GM18870 (cell line): ENCODE results near the gene OMA1.
"Not testable (repeated sequence)": the region's sequence is repeated elsewhere in the genome, so short reads cannot be mapped to it uniquely, and the experiment has no call there.

ENCODE experiments used
- ATAC-seq: cut with Tn5 transposase; IDR thresholded peaks from one replicate; pipeline ENCODE4 v1.9.1; 2021; ENCODE audit warnings: moderate library complexity; ENCODE audit not compliant: unreplicated experiment

The OMA1 gene

DNA sequence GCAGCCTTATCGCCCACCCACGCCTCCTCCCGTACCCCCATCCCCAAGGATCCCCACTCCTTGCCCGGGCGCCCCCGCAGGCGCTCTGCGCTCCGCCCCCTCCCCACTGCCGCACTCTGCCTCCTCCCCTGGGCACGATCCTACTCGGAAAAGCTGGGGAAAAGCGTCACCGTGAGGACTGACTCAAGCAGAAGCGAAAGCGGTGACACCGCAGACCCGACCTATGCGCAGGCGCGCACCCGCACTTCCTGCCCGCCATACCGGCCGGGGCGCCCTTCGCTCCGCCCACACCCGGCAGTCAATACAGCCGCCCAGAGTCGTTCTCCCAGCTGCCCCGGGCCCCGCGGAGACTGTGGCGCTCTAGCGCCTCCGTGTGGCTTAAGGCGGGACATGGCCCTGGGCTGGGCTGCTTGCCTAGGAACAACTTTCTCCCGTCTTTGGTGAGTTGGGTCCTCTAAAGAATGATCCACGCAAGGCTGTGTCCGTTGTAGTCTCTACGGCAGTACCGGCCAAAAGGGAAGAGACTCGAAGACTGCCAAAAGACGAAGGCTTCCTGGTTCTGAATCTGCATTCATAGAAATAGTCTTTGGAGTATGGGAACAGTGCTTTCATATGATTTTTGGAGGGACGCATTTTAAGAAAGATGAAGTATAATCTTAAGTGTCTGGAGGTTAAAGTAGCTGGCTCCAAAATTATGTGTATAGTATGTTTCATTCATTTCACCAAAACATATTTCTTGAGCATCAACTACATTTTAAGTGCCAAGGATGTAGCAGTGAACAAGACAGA lies at the start of gene OMA1:
OMA1 (minus strand) TSS at position 207 of the 789 bp plus-strand sequence. CDS start 7,432 bp downstream, outside the sequence.
- peak; percentile 93 for ATAC-seq

DNA sequence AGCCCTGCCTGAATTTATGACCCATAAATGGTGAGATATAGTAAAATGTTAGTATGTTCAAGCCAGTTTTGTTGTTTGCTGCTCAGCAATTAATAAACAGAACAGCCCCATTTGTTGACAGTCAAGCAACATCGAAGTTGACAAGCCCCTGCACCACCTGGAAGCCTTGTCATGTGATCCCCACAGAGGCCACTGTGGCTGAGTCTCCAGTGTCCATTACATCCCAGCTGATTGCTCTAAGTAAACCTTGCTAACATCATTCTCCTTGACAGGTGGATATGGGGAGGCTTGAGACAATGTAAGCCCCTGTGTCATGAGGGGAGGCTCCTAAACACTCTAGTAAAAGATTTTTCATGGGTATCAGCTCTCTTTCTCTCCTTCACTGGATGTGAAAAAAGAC lies 48.0 kb upstream of the OMA1 start:
- ATAC-seq = no peak

DNA sequence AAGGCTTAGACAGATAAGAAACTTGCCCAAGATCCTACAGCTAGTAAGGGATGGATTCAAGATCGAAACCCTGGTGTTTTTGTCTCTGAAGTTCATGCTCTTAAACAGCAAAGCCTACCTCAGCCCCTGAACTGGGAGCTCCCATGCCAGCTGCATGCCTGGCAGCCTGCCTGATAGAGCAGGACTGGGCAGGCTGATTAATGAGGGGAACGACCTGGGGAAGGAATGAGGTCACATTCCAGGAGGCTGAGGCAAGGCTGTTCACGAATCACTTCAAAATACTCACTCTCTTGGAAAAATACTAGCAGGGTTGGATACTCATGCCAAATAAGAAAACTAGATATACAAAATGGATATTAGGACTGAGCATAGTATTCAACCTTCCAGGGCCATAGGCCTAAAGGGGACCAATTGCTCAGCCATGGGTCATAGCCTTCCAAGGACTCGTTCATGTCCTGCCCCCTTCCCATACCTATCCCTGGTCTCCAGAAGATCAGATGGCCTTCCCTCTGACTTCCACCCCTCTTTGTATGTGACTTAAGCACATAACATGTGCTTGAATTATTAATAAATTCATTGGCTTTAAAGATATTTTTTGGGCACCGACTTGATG lies 46.1 kb upstream of the OMA1 start:
- ATAC-seq = no peak

DNA sequence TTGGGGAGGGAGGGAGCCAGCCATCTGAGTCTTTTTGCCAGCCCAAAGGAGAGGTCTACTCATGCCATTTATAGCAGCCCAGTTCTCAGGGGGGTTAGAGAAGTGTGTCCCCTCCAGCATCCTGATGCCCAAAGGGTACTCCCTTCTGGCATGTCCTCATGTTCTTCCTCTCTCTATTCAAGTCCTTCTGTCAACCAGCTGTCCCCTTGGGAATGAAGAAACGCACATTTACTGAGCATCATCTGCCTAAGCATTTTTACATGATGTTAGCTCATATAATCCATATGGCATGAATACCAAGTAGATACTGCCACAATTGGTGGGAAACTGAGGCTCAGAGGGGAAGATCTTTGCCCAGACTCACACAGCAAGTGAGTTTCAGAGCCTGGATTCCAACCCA lies 45.3 kb upstream of the OMA1 start:
- no peak for ATAC-seq

DNA sequence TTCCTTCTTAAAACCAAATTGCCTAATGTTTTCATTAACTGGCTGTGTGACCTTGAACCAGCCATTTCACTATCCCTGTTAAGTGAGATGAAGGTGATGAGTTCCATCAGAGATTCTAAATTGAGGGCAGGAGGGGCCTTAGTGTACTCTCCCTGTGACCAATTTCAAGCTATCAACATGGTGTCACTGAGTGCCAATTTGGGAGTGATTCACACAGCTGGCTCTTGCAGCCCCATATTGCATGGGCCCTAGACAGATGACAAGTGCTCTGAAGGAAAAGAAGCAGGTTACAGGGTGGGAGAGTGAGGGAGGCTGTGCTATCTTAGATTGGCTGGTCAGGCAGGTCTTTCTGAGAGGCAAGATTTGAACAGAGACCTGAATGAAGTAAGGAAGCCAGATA lies 43.5 kb upstream of the OMA1 start:
- no peak for ATAC-seq

DNA sequence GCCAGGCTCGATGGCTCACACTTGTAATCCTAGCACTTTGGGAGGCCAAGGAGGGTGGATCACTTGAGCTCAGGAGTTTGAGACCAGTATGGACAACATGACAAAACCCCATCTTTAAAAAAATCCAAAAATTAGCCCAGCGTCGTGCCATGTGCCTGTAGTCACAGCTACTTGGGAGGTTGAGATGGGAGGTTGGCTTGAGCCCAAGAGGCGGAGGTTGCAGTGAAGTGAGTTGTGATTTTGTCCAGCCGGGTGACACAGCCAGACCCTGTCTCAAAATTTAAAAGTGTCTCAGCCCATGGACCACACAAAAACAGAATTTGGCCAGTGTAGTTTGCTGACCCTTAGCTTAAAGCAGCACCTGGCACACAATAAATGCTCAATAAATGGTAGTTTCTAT lies 41.9 kb upstream of the OMA1 start:
- no peak for ATAC-seq

DNA sequence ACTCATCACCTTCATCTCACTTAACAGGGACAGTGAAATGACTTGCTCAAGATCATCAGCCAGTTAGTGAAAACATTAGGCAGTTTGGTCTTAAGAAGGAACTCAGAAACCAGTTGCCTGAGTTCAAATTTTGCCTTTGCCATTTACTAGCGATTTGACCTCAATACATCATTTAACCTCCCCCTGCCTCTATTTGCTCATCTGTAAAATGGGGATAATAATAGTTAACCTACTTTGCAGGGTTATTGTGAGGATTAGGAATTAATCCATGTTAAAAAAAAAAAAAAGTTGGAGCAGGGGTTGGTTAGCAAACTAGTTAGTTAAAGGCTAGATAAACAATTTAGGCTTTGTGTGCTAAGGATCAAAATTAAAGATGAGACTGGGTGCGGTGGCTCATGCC lies 41.1 kb upstream of the OMA1 start:
- no peak for ATAC-seq

DNA sequence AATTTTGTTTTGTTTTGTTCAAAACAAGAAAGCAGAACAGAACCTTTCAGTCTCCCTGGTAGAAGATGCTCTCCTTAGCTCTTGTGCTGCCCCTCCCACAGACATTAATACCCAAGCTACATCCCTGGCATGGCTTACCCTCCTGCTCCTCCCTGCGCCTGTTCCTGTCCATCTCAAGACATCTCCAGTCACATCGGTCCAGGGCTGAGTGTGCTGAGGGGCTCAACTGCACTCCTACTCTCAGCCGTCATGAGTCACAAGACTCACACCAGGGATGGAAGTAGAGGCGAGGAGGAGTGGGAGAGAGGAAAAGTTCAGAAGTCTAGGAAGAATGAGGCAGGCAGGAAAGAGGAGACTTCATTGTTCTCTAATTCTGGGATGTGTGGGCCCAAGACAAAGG lies 39.7 kb upstream of the OMA1 start:
- no peak for ATAC-seq

DNA sequence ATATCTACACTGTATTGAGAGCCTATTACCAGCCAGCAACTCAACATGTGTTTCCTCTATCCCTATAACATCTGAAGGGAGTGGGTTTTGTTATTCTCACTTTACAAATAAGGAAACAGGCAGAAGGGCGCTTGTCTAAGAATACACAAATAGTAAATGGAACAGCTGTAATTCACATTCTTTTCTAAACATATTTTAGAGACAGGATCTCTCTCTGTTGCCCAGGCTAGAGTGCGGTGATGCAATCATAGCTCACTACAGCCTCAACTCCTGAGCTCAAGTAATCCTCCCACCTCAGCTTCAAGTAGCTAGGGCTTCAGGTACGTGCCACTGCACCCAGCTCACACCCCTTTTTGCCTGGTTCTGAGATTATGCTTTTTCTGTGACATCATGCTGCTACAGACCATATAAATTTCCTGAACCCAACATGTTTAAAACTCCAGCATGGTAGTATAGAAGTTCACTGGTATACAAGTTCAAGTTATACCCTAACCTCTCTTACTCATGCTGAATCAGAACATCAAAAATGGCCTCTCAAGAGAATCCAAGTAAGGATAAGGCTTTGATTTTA lies 39.1 kb upstream of the OMA1 start:
- ATAC-seq = no peak

DNA sequence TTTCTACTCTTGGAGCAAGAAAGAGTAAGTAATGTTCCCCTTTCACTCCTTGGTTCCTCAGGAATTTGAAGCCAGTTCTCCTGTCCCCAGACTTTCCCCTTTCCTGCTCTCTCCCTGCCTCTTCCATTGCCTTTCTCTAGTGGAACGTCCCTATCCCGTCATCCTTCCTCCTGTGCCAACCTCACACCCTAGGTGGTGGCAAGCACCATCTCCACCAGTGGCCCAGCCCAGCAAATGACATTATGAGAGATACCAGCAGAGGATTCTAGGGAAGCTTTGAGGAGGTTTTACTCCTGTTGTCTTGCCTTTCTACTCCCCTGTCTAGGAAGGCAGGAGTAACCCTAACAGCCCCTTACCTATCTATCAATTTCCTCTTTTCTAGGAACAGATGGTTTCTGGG lies 38.6 kb upstream of the OMA1 start:
- ATAC-seq = no peak

DNA sequence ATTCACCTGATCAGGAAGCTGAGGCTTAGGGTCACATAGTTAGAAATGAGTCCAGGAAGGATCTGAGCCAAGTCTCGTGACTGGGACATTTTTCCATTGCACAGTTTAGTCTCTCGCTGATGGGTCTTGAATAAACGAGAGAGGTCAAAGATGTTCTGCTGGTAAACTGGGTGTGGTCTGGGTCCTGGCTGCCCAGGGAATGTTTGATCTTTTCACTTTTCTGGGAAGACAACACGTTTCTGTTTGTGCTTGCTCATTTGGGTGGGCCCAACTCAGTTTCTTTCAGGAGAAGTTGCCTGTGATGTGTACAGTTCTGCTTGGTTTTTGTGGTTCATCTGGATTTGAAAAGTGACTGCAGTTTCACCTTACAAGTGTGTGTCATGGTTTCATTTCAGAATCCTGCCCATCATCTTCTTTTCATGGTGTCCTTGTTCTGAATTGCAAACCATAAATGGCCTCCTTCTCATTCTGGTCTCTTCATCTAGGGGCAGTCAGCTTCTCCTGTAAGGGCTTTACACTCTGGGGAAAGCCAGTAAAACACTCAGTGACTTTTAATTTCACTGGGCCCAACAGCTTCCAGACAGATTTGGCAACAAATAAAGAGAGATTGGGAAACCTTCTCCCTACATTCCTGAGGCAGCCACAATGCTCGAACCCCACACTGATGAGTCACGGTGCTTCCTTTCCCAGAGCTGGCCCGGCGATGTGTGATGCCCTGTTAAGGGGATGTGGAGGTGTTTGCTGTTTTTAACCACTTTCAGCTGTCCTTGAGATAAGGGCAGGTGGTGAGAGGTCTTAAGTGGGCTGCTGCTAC lies 37.8 kb upstream of the OMA1 start:
- peak; percentile 84 for ATAC-seq

DNA sequence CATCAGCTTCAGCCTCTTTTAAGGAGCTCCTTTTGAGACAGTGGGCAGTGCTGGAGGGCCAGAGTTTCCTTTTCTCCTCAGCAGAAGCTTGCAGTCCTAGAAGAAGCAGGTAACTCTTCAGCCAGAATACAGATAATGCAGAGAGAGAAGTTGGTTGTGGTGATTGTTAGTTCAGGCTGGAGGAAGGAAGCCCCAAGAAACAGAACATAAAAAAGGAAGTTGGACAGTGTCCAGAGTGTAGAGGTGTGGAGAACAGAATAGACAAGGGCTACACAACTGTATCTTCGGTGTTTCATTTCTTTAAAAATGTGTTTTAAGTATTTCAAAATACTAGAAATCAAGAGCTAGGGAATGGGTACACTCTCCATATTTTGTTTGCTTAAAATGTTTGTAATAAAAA lies 37.0 kb upstream of the OMA1 start:
- no peak for ATAC-seq

DNA sequence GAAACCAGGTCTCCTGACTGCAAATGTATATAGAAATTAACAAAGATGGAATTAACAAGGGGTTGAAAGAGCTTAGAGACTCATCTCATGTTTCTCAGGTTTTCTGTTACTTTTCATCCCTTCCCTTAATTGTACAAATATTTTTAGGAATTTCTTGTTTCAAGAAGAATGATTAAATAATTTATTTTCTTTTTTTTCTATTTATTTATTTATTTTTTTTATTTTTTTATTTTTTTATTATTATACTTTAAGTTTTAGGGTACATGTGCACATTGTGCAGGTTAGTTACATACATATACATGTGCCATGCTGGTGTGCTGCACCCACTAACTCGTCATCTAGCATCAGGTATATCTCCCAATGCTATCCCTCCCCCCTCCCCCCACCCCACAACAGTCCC lies 35.6 kb upstream of the OMA1 start:
- not testable (repeated sequence) for ATAC-seq

DNA sequence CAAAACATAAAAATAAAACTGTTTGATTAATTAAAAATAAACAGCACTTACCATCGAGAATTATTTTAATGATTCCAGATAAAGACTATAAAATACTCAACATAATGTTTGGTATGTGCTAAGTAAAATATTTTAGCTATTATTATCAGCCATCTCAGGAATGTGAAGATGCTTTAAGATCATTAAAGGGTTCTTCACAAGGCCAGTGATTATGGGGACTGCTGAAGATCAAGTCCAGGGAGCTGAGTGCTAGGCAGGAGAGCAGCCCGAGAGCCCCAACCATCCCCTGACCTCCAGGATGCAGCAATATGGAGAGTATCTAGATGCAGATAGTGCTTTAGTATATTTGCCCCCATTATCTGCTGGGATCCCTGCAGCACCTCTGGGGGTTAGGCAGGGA lies 35.1 kb upstream of the OMA1 start:
- no peak for ATAC-seq

DNA sequence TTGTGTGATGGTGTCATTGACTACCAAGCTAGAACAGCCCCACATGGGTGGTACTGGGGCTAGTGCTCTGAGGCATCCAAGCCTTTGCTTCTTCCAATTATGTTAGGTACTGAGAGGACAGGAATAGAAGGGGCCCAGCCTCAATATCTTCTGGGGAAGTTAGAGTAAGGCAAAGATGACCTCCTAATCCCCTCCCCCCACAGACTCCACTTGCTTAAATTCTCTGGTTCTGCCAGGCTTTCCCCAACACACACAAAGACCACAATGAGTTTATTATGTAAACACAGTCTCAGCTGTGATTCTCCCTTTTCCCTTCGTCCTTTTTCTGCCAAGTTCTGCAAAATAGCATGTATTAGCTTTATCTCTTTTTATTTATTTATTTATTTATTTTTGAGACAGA lies 33.7 kb upstream of the OMA1 start:
- no peak for ATAC-seq

DNA sequence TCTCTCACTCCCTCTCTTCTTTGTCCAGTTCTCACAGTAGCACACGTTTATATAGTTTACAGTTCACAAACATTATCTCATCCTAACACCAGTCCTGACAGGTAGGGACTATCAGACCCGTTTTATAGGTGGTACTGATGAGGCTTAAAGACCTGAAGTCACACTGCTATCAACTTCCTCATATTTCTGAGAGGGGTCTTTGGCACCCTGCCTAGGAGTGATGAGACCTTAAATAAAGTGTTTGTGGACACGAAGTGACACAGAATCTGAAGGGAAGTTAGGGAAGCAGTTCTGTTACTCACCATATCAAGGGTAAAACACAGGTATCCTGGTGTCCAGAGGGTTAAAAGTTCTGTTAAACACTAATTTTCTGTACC lies 31.1 kb upstream of the OMA1 start:
- no peak for ATAC-seq

DNA sequence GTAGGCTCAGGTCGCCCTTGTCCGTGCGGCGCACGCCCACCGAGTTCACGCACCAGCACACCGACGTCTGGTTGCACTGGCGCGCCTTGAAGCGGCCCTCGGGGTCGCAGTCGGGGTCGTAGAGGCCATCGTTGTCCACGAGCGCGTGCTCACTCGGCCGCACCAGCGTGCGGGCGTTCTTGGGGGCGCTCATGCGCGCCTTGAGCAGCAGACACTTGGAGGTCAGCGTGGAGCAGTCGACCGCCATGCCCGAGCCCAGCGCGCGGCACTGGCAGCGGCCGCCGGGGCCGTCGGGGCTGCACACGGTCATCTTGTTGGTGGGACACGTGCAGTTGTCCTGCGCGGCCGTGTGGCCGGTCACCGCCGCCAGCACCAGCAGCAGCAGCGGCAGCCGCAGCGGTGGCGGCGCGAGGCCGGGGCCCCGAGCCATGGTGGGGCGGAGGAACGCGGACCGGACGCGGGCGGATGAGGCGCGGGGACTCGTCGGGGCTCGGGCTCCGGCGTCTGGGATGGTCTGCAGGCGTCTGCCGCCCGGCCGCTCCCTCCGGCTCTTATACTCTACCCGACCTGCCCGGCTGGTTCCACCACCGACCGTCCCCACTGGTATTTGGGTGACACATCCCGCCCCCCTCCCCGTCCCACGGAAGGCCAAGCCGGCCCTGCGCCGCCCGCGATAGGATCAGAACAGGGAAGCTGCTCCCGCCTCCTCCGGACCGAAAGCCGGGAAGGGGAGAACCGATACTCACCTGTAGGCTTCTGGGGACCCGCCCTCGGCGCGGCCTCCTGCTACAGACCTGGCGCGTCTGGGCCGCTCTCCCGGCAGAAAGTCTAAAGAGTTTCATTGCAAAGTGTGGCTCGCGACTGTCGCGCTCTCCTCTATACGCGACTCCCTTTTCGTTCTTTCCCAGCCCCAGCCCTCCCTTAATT lies 30.5 kb upstream of the OMA1 start, which contains the start of gene TACSTD2:
TACSTD2 (minus strand) TSS at position 526 of the 927 bp plus-strand sequence; CDS start at position 430, 96 bp downstream.
- ATAC-seq = no peak

DNA sequence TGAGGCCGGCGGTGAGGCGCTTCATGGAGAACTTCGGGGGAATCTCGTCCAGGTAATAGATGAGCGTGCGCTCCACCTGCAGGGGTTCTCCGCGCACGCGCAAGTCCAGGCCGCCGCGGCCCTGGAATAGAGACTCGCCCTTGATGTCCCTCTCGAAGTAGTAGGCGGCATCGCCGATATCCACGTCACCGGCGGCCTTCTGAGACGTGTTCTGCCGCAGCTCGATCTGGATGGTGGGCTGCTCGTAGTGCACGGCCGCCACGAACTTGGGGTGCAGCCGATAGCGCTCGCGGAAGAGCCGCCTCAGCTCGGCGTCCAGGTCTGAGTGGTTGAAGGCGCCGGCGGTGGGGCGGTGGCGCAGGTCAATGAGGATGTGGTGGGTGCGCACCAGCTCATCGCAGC lies 29.8 kb upstream of the OMA1 start:
- ATAC-seq = no peak

DNA sequence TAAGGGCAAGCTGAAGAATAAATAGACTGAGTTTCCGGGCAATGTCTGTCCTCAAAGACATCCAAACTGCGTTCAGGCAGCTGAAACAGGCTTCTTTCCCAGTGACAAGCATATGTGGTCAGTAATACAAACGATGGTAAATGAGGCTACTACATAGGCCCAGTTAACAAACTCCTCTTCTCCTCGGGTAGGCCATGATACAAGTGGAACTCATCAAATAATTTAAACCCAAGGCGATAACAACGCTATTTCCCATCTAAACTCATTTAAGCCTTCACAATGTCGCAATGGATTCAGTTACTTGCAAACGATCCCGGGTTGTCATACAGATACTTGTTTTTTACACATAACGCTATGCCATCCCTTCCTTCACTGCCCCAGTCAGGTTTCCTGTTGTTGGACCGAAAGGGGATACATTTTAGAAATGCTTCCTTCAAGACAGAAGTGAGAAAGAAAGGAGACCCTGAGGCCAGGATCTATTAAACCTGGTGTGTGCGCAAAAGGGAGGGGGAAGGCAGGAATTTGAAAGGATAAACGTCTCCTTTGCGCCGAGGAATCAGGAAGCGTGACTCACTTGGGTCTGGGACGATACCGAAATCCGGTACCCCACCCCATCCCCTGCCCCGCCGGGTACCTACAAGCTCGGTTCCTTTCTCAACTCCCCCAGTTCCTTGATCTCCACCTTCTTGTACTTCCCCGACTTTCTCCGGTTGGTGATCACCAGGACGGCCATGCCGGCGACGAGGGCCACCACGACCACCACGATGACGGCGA lies 29.2 kb upstream of the OMA1 start:
- no peak for ATAC-seq

DNA sequence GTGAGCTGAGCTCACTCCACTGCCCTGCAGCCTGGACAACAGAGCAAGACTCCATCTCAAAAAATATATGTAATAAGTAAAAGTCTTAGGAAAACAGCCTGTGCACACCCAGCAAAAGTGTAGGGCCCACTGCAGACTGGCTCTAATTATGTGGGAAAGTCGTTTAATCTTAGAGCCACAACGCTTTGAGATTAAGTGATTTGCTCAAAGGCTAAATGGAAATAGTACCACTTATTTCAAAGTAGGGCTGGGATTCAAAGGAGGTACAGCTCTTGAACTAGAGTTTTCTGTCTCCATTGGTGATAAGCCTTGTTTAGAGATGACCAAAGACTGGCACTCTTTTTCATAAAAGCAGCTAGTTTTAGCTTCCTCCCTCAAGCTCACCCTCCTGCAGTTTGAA lies 28.3 kb upstream of the OMA1 start:
- no peak for ATAC-seq
